Astrocyte (in vitro differentiated cells and primary cell): ENCODE data around the gene CLASP1. TPM values are rescaled to one million over a fixed set of nuclear protein-coding genes. Genes with fewer than 3 reads are reported as not detected.
"Not testable (repeated sequence)": the region's sequence is repeated elsewhere in the genome, so short reads cannot be mapped to it uniquely, and the experiment has no call there.

Experiments
- DNase-seq: peaks from one replicate; pipeline ENCODE4 v3.0.0-alpha.2; 2010; ENCODE audit warnings: low read depth
- FAIRE-seq: peaks from 2 replicates; lab custom pipeline; 2011; peaks lifted over from hg19 to GRCh38; lab: Jason Lieb, UNC
- H2AFZ ChIP-seq: 2 replicates; pipeline ENCODE4 v1.6.0; 2012; ENCODE audit warnings: low read depth, low read length, inconsistent platforms
- H3K27ac ChIP-seq: 2 replicates; pipeline ENCODE4 v1.5.1; 2011; ENCODE audit warnings: low read depth, low read length, inconsistent platforms
- H3K27me3 ChIP-seq: 2 replicates; pipeline ENCODE4 v1.6.0; 2011; ENCODE audit warnings: low read length, inconsistent platforms; ENCODE audit not compliant: insufficient read depth
- H3K36me3 ChIP-seq: 2 replicates; pipeline ENCODE4 v1.5.1; 2011; ENCODE audit warnings: low read length, inconsistent platforms; ENCODE audit not compliant: insufficient read depth
- H3K4me1 ChIP-seq: 2 replicates; pipeline ENCODE4 v1.5.1; 2011; ENCODE audit warnings: low read length, inconsistent platforms; ENCODE audit not compliant: insufficient read depth
- H3K4me2 ChIP-seq: 2 replicates; pipeline ENCODE4 v1.6.0; 2012; ENCODE audit warnings: low read length, inconsistent platforms
- H3K4me3 ChIP-seq: 2 replicates; pipeline ENCODE4 v1.5.1; 2011; ENCODE audit warnings: low read depth, mild to moderate bottlenecking, low read length, inconsistent platforms; ENCODE audit not compliant: insufficient read depth
- H3K79me2 ChIP-seq: 2 replicates; pipeline ENCODE4 v1.6.0; 2012; ENCODE audit warnings: mild to moderate bottlenecking, low read length, inconsistent platforms; ENCODE audit not compliant: insufficient read depth
- H3K9ac ChIP-seq: 2 replicates; pipeline ENCODE4 v1.6.0; 2012; ENCODE audit warnings: mild to moderate bottlenecking, low read length, inconsistent platforms
- H3K9me3 ChIP-seq: 2 replicates; pipeline ENCODE4 v1.5.1; 2012; ENCODE audit warnings: low read depth, mild to moderate bottlenecking, low read length, inconsistent platforms; ENCODE audit not compliant: insufficient read depth
- H4K20me1 ChIP-seq: 2 replicates; pipeline ENCODE4 v1.6.0; 2012; ENCODE audit warnings: low read length, inconsistent platforms; ENCODE audit not compliant: insufficient read depth
- H3K27ac Mint-ChIP-seq: one replicate; pipeline ENCODE4 v1.8.0; 2021; ENCODE audit warnings: mild to moderate bottlenecking, mixed read lengths; ENCODE audit not compliant: unreplicated experiment
- H3K27me3 Mint-ChIP-seq: one replicate; pipeline ENCODE4 v1.8.0; 2021; ENCODE audit warnings: low read depth, mixed read lengths; ENCODE audit not compliant: unreplicated experiment
- H3K36me3 Mint-ChIP-seq: one replicate; pipeline ENCODE4 v1.8.0; 2021; ENCODE audit warnings: low read depth, mixed read lengths; ENCODE audit not compliant: unreplicated experiment
- H3K4me1 Mint-ChIP-seq: one replicate; pipeline ENCODE4 v1.8.0; 2021; ENCODE audit warnings: low read depth, mixed read lengths; ENCODE audit not compliant: unreplicated experiment
- H3K4me3 Mint-ChIP-seq: one replicate; pipeline ENCODE4 v1.8.0; 2021; ENCODE audit warnings: mild to moderate bottlenecking, moderate library complexity, mixed read lengths; ENCODE audit not compliant: unreplicated experiment
- H3K9me3 Mint-ChIP-seq: one replicate; pipeline ENCODE4 v1.8.0; 2021; ENCODE audit warnings: mild to moderate bottlenecking, mixed read lengths; ENCODE audit not compliant: unreplicated experiment
- EZH2 ChIP-seq: IDR thresholded peaks from 2 replicates; pipeline ENCODE4 v1.6.1; 2012; ENCODE audit warnings: mild to moderate bottlenecking, low read length, inconsistent platforms; ENCODE audit not compliant: insufficient read depth
- total RNA-seq: library from RNA; stranded (reverse); gene quantifications from 2 replicates; pipeline ENCODE4 v1.2.1, GENCODE V29; 2021
- TF ChIP-seq, protein P1 (sequence below): IDR thresholded peaks from 2 replicates; pipeline ENCODE4 v1.5.1; 2011; ENCODE audit warnings: low read depth, mild to moderate bottlenecking, inconsistent platforms, low read length, moderate library complexity; ENCODE audit not compliant: insufficient read depth

CLASP1 gene
- total RNA-seq, 1 donor from 2014 or later = 56.7 TPM

DNA sequence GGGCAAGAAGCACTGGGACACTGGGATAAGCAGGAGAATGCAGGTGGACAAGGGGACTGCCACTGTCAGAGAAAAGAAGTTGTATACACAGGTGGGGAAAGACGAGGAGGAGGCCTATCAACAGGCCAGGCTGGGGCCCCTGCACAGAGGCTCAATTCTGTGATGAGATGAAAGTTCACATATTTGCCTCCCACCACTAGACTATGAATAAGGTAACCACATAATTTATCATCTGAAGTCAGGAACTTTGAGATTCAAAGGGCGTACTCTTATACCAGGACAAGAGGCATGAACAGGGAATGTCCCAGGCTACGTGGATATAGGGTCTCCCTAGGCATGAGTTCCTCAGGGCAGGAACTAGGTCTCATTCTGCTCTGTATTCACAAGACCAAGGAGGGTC lies 84.4 kb downstream of the CLASP1 start:
- Histone ChIP-seq H2AFZ (no peak overlapping the region), H3K9ac (no peak overlapping the region), H3K9me3 (no peaks in the 10 kb centered on the region), H3K36me3 (no peaks in the 10 kb centered on the region), H4K20me1 (peaks cover 88% of the 10 kb centered on the region), H3K4me3 (no peak overlapping the region), H3K27ac (no peak overlapping the region), H3K4me2 (no peak overlapping the region), H3K27me3 (no peaks in the 10 kb centered on the region), H3K4me1 (peaks cover 7% of the 10 kb centered on the region), H3K79me2 (peaks cover 69% of the 10 kb centered on the region)
- FAIRE-seq (no peak), DNase-seq (peak; percentile 60)
- H3K27me3 Mint-ChIP-seq = no peaks in the 10 kb centered on the region
- peaks cover 3% of the 10 kb centered on the region for H3K9me3 Mint-ChIP-seq
- TF ChIP-seq, protein P1, sequence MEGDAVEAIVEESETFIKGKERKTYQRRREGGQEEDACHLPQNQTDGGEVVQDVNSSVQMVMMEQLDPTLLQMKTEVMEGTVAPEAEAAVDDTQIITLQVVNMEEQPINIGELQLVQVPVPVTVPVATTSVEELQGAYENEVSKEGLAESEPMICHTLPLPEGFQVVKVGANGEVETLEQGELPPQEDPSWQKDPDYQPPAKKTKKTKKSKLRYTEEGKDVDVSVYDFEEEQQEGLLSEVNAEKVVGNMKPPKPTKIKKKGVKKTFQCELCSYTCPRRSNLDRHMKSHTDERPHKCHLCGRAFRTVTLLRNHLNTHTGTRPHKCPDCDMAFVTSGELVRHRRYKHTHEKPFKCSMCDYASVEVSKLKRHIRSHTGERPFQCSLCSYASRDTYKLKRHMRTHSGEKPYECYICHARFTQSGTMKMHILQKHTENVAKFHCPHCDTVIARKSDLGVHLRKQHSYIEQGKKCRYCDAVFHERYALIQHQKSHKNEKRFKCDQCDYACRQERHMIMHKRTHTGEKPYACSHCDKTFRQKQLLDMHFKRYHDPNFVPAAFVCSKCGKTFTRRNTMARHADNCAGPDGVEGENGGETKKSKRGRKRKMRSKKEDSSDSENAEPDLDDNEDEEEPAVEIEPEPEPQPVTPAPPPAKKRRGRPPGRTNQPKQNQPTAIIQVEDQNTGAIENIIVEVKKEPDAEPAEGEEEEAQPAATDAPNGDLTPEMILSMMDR = no peak
- TF ChIP-seq EZH2 = no peak
- H3K36me3 Mint-ChIP-seq = peaks cover 12% of the 10 kb centered on the region
- H3K27ac Mint-ChIP-seq = no peak overlapping the region
- H3K4me3 Mint-ChIP-seq = no peak overlapping the region
- peaks cover 50% of the 10 kb centered on the region for H3K4me1 Mint-ChIP-seq

DNA sequence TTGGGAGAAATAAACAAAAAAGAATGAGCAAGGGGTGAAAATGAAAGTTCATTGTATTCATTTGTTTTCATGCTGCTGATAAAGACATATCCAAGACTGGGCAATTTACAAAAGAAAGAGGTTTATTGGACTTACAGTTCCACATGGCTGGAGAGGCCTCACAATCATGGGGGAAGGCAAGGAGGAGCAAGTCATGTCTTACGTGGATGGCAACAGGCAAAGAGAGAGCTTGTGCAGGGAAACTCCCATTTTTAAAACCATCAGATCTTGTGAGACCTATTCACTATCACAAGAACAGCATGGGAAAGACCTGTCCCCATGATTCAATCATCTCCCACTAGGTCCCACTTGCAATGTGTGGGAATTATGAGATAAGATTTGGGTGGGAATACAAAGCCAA lies 85.5 kb downstream of the CLASP1 start:
- DNase-seq, H3K9me3 ChIP-seq, H3K4me3 Mint-ChIP-seq, H3K9ac ChIP-seq, H3K27me3 Mint-ChIP-seq, H3K36me3 ChIP-seq, FAIRE-seq, H3K4me3 ChIP-seq, H2AFZ ChIP-seq, H3K27ac ChIP-seq, H3K27ac Mint-ChIP-seq, H3K4me1 ChIP-seq, H3K9me3 Mint-ChIP-seq, H3K27me3 ChIP-seq, H3K4me2 ChIP-seq: not testable (repeated sequence)
- Histone ChIP-seq H4K20me1 (peaks cover 85% of the 10 kb centered on the region), H3K79me2 (peaks cover 75% of the 10 kb centered on the region)
- H3K4me1 Mint-ChIP-seq = peaks cover 45% of the 10 kb centered on the region
- peaks cover 12% of the 10 kb centered on the region for H3K36me3 Mint-ChIP-seq

GRCh38 chr2:121562269-121563176 lies 86.7 kb downstream of the CLASP1 start:
- no peaks in the 10 kb centered on the region for H3K27me3 ChIP-seq
- Mint-ChIP-seq H3K4me1 (peaks cover 35% of the 10 kb centered on the region), H3K36me3 (peaks cover 12% of the 10 kb centered on the region), H3K27me3 (no peaks in the 10 kb centered on the region), H3K4me3 (no peak overlapping the region), H3K27ac (peak overlapping the region; percentile 48), H3K9me3 (peaks cover 3% of the 10 kb centered on the region)
- H3K4me2 ChIP-seq = no peak overlapping the region
- no peak overlapping the region for H3K9ac ChIP-seq
- TF ChIP-seq, protein P1 = no peak
- TF ChIP-seq EZH2 = no peak
- H3K79me2 ChIP-seq = peaks cover 78% of the 10 kb centered on the region
- FAIRE-seq = no peak
- H3K27ac ChIP-seq = no peak overlapping the region
- peaks cover 78% of the 10 kb centered on the region for H4K20me1 ChIP-seq
- H3K36me3 ChIP-seq = no peaks in the 10 kb centered on the region
- H3K4me1 ChIP-seq = peaks cover 7% of the 10 kb centered on the region
- H3K9me3 ChIP-seq = no peaks in the 10 kb centered on the region
- no peak overlapping the region for H2AFZ ChIP-seq
- H3K4me3 ChIP-seq = no peak overlapping the region
- no peak for DNase-seq
